Stimulated activated CD8-positive, alpha-beta memory T cell treated with anti-CD3 and anti-CD28 coated beads, Interleukin-12 subunit alpha, Interleukin-12 subunit beta, amount 100 ng/mL, for 24 hours (primary cell): ENCODE data around the gene NUP153.
"Not testable (repeated sequence)": the region's sequence is repeated elsewhere in the genome, so short reads cannot be mapped to it uniquely, and the experiment has no call there.

Source experiments
- DNase-seq: peaks from one replicate; pipeline ENCODE4 v3.0.0-alpha.2; 2020; ENCODE audit errors: extremely low read depth

Gene NUP153

DNA sequence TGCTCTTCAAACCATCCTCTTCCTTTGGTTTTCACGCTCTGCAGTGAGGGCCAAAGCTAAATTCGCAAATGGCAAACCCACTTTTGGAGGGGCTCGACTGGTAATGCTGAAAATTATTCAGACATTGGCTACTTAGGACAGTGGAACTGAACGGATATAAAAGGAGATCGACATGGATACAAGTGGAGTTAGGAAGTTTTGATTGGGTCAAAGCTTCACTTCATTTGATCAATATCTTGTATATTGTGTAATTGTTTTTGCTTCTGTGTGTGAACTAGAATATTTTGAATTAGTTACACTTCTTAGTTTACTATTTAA is 105.4 kb downstream of the NUP153 start:
- DNase-seq = no peak

GRCh38 chr6:17600527-17601385 is 106.0 kb downstream of the NUP153 start:
- no peak for DNase-seq

GRCh38 chr6:17599877-17600526 is 106.7 kb downstream of the NUP153 start, which contains the start of gene FAM8A1:
TSS of gene FAM8A1 (plus strand) at chr6:17600302. CDS start at chr6:17600410, 108 bp downstream.
- peak; percentile 96 for DNase-seq

DNA sequence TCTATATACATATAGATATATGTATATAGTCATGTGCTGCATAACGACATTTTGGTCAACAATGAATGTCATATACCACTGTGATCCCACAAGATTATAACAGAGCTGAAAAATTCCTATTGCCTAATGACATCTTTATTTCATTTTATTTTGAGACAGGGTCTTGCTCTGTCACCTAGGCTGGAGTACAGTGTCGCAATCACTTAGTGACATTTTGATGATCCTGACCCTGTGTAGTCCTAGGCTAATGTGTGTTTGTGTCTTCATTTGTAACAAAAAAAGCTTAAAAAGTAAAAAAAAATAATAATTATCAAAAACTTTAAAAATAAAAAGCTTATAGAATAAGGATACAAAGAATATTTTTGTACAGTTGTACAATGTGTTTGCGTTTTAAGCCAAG is 110.6 kb downstream of the NUP153 start:
- DNase-seq = no peak

DNA sequence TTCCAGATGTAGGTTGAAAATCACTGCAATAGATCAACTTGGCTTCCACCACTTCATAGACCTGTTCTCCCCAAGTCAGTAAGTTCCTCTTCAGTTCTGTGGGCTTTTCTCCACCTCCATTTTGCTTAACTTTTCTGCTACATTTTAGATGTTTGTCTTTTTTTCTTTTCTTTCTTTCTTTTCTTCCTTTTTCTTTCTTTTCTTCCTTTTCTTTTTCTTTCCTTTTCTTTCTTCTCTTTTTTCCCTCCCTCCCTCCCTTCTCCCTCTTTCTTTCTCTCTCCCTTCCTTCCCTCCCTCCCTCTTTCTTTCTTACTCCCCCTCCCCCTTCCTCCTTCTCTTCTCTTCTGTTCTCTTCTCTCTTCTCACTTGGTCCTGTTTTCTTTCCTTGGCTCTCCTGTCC is 113.5 kb downstream of the NUP153 start:
- DNase-seq = no peak

GRCh38 chr6:17591287-17591686 is 115.4 kb downstream of the NUP153 start:
- DNase-seq = no peak

DNA sequence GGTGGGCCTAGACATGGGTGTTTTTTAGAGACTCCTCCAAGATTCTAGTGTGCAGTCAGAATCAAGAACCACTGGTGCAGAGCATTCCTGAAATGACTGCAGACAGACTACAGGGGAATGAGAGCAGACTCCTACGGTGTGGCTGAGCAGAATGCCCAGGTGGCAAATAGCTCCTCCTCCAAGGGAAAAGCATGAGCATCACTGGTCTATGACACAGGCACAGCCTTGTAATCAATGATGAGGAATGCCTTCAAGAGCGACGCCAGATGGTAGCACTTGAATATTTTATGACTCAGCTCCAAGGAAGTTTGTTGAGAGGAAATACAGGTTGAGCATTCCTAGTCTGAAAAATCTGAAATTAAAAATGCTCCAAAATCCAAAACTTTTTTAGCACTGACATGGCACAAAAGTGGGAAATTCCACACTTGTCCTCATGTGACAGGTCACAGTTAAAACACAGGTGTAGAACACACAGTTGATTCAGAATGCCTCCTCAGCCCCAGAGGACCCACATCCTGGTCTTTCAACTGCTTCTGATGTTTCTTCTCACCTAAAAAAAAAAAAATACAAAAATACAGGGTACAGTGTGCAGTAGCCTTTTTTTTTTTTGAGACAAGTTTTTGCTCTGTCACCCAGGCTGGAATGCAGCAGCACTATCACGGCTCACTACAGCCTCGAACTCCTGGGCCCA is 117.2 kb downstream of the NUP153 start:
- DNase-seq = no peak

DNA sequence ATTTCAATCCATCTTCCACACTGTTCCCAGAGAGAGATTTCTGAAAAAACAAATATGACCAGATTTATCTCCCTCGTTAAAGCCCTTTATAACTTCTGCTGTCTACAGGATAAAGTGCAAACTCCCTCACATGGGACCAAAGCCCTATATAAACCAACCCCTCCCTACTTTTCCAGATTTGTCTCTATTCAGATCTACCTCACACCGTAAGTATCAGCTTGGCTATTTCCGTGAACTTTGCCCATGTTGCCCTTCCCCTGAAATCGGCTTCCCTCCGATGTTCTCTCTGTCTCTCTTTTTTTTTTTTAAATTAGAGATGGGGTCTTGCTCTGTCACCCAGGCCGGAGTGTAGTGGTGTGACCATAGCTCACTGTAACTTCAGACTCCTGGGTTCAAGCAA is 118.7 kb downstream of the NUP153 start:
- no peak for DNase-seq

- not testable (repeated sequence) for DNase-seq
These were observed 120.1 kb downstream of the NUP153 start for GRCh38 chr6:17586623-17587022.

DNA sequence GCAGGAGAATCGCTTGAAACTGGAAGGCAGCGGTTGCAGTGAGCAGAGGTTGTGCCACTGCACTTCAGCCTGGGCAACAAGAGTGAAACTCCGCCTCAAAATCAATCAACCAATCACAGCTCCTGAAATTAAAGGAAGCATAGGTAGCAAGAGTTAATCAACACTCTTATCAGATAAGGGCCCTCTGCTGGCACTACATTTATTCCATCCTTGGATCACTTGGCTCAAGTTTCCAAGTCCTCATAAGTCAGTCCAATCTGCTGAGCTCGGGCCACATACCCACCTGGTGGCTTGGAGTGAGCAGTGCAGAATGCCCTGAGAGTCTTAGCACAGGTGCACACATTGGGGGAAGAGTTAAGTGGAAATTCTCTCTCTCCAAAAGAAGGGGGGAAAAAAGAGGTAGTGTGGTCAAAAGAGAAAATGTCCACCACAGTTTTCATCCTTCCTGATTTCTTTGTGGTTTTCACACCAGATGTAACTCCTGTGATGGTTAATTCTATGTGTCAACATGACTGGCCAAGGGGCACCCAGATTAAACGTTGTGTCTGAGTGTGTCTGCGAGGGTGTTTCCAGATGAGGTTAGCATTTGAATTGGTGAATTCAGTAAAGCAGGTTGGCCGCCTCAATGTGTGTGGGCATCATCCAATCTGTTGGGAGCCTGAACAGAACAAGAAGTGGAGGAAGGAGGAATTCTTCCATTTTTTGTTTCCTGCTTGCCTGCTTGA is 120.8 kb downstream of the NUP153 start:
- DNase-seq = no peak

DNA sequence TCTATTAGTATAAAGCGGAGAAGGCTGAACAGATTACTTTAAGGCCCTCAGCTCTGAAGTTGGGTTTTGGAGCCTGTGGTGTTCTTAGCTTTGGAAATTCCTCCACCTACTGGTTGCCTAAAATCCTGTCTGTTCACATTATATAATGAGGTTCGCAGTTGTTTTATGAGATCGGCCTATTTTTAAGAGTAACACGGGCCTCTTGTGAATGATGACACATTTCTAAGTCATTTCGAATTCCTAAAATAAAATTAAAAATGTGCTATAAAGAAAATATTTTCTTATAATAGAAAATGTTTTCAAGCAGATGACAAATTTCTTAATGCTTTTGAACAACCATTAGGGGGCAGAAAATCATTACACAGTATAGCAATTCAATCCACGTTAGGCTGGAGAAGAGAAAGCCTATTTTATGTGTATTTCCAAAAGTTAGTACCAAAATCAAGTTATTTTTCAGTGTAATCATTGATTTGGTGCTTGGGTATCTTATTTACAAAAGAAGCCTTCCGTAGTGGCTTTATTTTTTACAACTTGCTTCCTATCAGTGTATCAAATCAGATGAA is 122.4 kb downstream of the NUP153 start:
- no peak for DNase-seq

GRCh38 chr6:17583811-17584210 is 122.9 kb downstream of the NUP153 start:
- no peak for DNase-seq

DNA sequence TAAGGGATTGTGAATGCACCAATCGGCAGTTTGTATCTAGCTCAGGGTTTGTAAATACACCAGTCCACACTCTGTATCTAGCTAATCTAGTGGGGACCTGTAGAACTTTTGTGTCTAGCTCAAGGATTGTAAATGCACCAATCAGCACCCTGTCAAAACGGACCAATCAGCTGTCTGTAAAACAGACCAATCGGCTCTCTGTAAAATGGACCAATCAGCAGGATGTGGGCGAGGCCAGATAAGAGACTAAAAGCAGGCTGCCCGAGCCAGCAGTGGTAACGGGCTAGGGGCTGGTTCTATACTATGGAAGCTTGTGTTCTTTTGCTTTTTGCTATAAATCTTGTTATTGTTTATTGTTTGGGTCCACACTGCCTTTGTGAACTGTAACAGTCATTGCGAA is 125.4 kb downstream of the NUP153 start:
- DNase-seq = not testable (repeated sequence)

DNA sequence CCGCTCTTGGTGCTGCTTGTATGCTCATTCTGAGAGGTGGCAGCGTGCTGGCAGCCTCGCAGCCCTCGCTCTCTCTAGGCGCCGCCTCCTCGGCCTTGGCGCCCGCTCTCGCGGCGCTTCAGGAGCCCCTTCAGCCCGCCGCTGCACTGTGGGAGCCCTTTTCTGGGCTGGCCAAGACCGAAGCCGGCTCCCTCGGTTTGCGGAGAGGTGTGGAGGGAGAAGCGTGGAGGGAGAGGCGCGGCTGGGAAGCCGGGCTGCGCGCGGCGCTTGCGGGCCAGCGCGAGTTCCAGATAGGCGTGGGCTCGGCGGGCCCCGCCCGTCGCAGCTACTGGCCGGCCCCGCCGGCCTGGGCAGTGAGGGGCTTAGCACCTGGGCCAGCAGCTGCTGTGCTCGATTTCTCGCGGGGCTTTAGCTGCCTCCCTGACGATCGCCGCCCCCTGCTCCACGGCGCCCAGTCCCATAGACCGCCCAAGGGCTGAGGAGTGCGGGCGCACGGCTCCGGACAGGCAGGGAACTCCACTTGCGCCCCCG is 126.1 kb downstream of the NUP153 start:
- DNase-seq = no peak

- DNase-seq = no peak
These were observed 129.7 kb downstream of the NUP153 start for GRCh38 chr6:17577059-17577458.

GRCh38 chr6:17574866-17575560 is 131.7 kb downstream of the NUP153 start:
- no peak for DNase-seq

- no peak for DNase-seq
These were observed 141.3 kb downstream of the NUP153 start for GRCh38 chr6:17565399-17565798.
